Neural cell (in vitro differentiated cells): ENCODE measurements around the gene BRD2. TPM values are rescaled to one million over a fixed set of nuclear protein-coding genes. Genes with fewer than 3 reads are reported as not detected.

Experiments
- polyA plus RNA-seq: library from polyadenylated mRNA; depleted of rRNA; stranded (reverse); fragments of >200 nt; gene quantifications from 2 replicates; pipeline ENCODE4 v1.2.3, GENCODE V29; 2014

BRD2 gene
- polyA plus RNA-seq, 1 donor from 2014 or later, result 107 TPM

Other genes starting within 250 kb of the BRD2 start
- gene HLA-DQA2, start 227.2 kb upstream of the BRD2 start, polyA plus RNA-seq, result not detected in 2 replicates
- not detected in 2 replicates for gene HLA-DQB2, start 205.1 kb upstream of the BRD2 start, polyA plus RNA-seq
- gene HLA-DOB, start 151.6 kb upstream of the BRD2 start, polyA plus RNA-seq, result not detected in 2 replicates
- 1.2 and 2.3 TPM in 2 replicates for gene TAP2, start 129.9 kb upstream of the BRD2 start, polyA plus RNA-seq
- 1.6 TPM in 1 of 2 replicates, not detected in the other for gene PSMB8, start 124.5 kb upstream of the BRD2 start, polyA plus RNA-seq
- not detected in 2 replicates for gene TAP1, start 114.9 kb upstream of the BRD2 start, polyA plus RNA-seq
- not detected in 2 replicates for gene PSMB9, start 114.4 kb upstream of the BRD2 start, polyA plus RNA-seq
- gene HLA-DMB, start 27.6 kb upstream of the BRD2 start, polyA plus RNA-seq, result 2.9 and 4.5 TPM in 2 replicates
- 4.4 and 5.8 TPM in 2 replicates for gene HLA-DMA, start 15.5 kb upstream of the BRD2 start, polyA plus RNA-seq
- gene HLA-DOA, start 41.0 kb downstream of the BRD2 start, polyA plus RNA-seq, result 0.07 TPM in 1 of 2 replicates, not detected in the other
- not detected in 2 replicates for gene HLA-DPA1, start 105.1 kb downstream of the BRD2 start, polyA plus RNA-seq
- gene HLA-DPB1, start 107.4 kb downstream of the BRD2 start, polyA plus RNA-seq, result 2.3 TPM in 1 of 2 replicates, not detected in the other
- gene COL11A2, start 223.9 kb downstream of the BRD2 start, polyA plus RNA-seq, result 9.8 and 20.2 TPM in 2 replicates
- 60.7 and 71.2 TPM in 2 replicates for gene RXRB, start 232.1 kb downstream of the BRD2 start, polyA plus RNA-seq
- 99.8 and 120 TPM in 2 replicates for gene SLC39A7, start 232.3 kb downstream of the BRD2 start, polyA plus RNA-seq
- 7.3 and 10.3 TPM in 2 replicates for gene HSD17B8, start 236.1 kb downstream of the BRD2 start, polyA plus RNA-seq
- 107 and 121 TPM in 2 replicates for gene RING1, start 239.9 kb downstream of the BRD2 start, polyA plus RNA-seq